Thoracic aorta (tissue), 2 donors: Measurements from ENCODE around the gene COPS2. TPM values are rescaled to one million over a fixed set of nuclear protein-coding genes. Genes with fewer than 3 reads are reported as not detected.
"Not testable (repeated sequence)": the region's sequence is repeated elsewhere in the genome, so short reads cannot be mapped to it uniquely, and the experiment has no call there.

ENCODE experiments used
- ATAC-seq: fragments of 150-250 bp; one replicate; pipeline ENCODE4 v1.8.0; 2017; ENCODE audit warnings: low read depth; ENCODE audit not compliant: insufficient number of reproducible peaks, low FRiP score
- DNase-seq: peaks from one replicate; pipeline ENCODE4 v3.0.0-alpha.2; 2020; ENCODE audit warnings: low spot score
- H3K27ac ChIP-seq, 2 donors: fragments of 200-600 bp; sonication (generic); 1 replicate in 1 of 2; 2 replicates in 1 of 2; pipeline ENCODE4 v1.5.1; 2016; ENCODE audit warnings: mild to moderate bottlenecking in 2 of 2, moderate library complexity in 2 of 2
- H3K27me3 ChIP-seq: fragments of 200-600 bp; sonication (generic); replicated peaks from 2 replicates; pipeline ENCODE4 v1.6.0; 2016; ENCODE audit warnings: mild to moderate bottlenecking; ENCODE audit not compliant: insufficient read depth
- H3K36me3 ChIP-seq: fragments of 200-600 bp; sonication (generic); one replicate; pipeline ENCODE4 v1.5.1; 2016
- H3K4me1 ChIP-seq, 2 donors: fragments of 200-600 bp; sonication (generic); 1 replicate in 1 of 2; 2 replicates in 1 of 2; pipeline versions ENCODE4 v1.5.1 to v1.6.0; 2016; ENCODE audit warnings: low read depth in 2 of 2, mild to moderate bottlenecking in 1 of 2; ENCODE audit not compliant: control insufficient read depth in 1 of 2
- H3K4me3 ChIP-seq: fragments of 200-600 bp; sonication (generic); 2 replicates; pipeline ENCODE4 v1.5.1; 2016; ENCODE audit warnings: mild to moderate bottlenecking
- H3K9me3 ChIP-seq: fragments of 200-600 bp; sonication (generic); 2 replicates; pipeline ENCODE4 v1.5.1; 2016
- total RNA-seq, 2 donors: library from RNA; depleted of rRNA; stranded (reverse); fragments of >200 nt; gene quantifications; one replicate each; pipeline versions ENCODE4 v1.1.0 to v1.2.3, GENCODE V29; 2016
- TF ChIP-seq, protein P1 (sequence below): fragments of 200-600 bp; sonication (generic); IDR thresholded peaks from one replicate; pipeline ENCODE4 v1.5.1; 2019; ENCODE audit warnings: antibody characterized with exemption

The COPS2 gene
- total RNA-seq, 2 donors from 2014 or later, result 31.3 to 71.3 TPM

GRCh38 chr15:49182128-49182527, 26.7 kb upstream of the COPS2 start:
- Histone ChIP-seq H3K27ac (no peak overlapping the region), H3K9me3 (no peaks in the 10 kb centered on the region), H3K4me1 (no peaks in the 10 kb centered on the region), H3K27me3 (no peaks in the 10 kb centered on the region), H3K4me3 (no peak overlapping the region), H3K36me3 (no peaks in the 10 kb centered on the region)
- TF ChIP-seq, protein P1, sequence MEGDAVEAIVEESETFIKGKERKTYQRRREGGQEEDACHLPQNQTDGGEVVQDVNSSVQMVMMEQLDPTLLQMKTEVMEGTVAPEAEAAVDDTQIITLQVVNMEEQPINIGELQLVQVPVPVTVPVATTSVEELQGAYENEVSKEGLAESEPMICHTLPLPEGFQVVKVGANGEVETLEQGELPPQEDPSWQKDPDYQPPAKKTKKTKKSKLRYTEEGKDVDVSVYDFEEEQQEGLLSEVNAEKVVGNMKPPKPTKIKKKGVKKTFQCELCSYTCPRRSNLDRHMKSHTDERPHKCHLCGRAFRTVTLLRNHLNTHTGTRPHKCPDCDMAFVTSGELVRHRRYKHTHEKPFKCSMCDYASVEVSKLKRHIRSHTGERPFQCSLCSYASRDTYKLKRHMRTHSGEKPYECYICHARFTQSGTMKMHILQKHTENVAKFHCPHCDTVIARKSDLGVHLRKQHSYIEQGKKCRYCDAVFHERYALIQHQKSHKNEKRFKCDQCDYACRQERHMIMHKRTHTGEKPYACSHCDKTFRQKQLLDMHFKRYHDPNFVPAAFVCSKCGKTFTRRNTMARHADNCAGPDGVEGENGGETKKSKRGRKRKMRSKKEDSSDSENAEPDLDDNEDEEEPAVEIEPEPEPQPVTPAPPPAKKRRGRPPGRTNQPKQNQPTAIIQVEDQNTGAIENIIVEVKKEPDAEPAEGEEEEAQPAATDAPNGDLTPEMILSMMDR, result no peak
- ATAC-seq (no peak), DNase-seq (no peak)

DNA sequence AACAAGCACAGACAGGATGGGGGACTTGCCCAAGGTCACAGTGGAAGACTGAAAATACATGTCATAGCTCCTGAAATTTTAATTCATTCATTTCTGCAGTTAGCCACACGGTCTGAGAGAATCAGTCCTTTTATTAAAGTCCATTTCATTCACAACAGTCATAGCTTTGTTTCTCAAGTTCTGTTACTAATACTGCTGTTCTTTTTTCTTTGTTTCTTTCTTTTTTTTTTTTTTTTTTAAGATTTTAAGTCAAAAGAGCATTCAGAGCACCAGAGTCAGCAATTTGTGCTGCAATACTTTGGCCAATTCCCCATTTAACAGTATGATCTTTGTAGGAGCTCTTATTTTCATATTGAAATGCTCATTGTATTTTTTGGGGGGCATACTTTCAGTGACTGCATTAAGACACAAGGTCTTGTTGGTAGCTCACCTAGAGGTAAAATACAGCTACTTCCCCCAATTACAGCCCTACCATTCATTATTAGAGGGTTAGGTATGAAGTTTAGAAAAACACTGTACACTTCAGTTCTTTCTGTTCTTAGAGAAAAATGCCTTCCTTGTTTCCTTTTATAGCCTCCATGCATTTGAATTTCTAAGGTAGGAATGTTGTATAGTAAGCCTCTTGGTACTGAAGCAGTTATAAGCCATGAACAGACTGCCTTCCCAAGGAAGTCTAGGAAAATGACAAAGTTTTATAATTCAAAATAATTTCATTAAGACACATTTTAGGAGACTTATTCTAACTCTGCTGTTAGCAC, 24.2 kb upstream of the COPS2 start:
- no peaks in the 10 kb centered on the region for H3K36me3 ChIP-seq
- ATAC-seq (no peak), DNase-seq (no peak)
- H3K4me1 ChIP-seq, result no peaks in the 10 kb centered on the region
- H3K27ac ChIP-seq, result no peak overlapping the region
- no peaks in the 10 kb centered on the region for H3K27me3 ChIP-seq
- no peak overlapping the region for H3K4me3 ChIP-seq
- TF ChIP-seq, protein P1, result no peak
- no peaks in the 10 kb centered on the region for H3K9me3 ChIP-seq

DNA sequence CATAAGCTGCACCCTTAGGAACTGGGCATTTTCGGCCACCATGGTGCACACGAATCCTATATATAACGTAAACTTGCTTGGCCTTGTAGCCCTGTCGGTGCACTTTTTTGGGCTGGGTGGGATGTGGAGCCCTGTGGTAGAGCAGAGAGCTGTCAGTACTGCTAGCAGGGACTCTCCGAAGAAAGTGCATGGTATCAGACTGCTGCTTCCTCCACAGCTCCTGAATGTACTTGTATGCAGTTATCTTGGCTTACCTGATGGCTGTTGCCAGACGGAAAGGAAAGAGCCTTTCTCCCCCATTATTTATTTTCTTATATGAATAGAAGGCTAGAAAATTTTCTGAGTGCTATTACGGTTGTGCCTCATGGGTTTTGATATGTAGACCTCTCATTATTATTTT, 23.1 kb upstream of the COPS2 start:
- no peak overlapping the region for H3K27ac ChIP-seq
- H3K27me3 ChIP-seq, result no peaks in the 10 kb centered on the region

DNA sequence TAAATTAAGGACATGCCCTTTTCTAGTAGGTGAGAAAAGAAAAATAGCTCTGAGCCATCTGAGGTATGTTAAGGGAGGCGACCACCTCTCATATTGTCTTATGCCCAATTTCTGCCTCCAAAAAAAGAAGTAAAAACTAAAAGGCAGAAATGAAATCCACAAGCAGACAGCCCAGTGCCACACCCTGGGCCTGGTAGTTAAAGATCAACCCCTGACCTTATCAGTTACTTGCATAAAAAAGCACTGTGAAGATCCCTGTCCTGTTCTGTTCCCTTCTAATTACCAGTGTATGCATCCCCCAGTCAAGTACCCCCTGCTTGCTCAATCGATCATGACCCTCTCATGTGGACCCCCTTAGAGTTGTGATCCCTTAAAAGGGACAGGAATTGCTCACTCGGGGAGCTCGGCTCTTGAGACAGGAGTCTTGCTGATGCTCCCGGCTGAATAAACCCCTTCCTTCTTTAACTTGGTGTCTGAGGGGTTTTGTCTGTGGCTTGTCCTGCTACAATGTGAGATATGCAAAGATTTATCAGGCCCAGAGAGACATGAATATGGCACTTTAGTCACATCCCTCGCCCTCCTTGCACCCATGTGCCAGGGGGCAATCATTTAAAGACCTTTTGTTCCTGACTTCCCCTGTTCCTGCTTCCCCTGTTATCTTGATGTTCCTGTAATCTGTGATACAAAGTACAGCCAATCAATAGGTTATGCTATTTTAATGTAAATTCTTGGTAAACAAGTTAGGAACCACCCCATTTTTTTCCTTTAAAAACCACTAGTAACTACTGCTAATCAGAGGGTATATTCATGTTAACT, 20.4 kb upstream of the COPS2 start:
- not testable (repeated sequence) for DNase-seq, ATAC-seq, H3K4me3 ChIP-seq, H3K9me3 ChIP-seq, H3K36me3 ChIP-seq, H3K4me1 ChIP-seq, H3K27me3 ChIP-seq, H3K27ac ChIP-seq

More for the DNA sequence above, 23.1 kb upstream of the COPS2 start:
- ATAC-seq (no peak), DNase-seq (no peak)
- TF ChIP-seq, protein P1, result no peak
- no peak overlapping the region for H3K4me3 ChIP-seq
- no peaks in the 10 kb centered on the region for H3K9me3 ChIP-seq
- peaks cover 0 to 4% of the 10 kb centered on the region in 2 donors for H3K4me1 ChIP-seq
- no peaks in the 10 kb centered on the region for H3K36me3 ChIP-seq

DNA sequence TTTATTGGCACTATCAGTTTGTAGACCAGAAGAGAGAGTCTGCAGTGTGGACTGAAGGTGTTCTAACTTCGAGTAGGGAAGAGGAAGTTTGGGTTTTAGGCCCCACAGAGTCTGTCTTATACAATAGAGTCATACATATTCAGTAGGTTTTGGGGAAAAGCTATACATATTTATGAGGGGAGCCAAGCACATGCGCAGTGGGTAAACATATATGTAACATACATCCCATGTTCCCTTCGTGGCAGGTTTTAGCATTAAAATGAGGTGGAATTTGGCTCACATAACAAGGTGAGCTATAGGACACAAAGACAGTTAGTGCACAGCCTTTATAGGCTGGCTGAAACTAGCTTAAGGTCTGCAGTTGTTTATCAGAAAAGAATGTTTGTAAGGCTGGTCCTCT, 19.5 kb upstream of the COPS2 start:
- H3K27me3 ChIP-seq, result no peaks in the 10 kb centered on the region
- TF ChIP-seq, protein P1, result no peak
- no peak overlapping the region for H3K4me3 ChIP-seq
- no peak overlapping the region for H3K27ac ChIP-seq
- ATAC-seq, result no peak
- H3K4me1 ChIP-seq, result peaks cover 9 to 10% of the 10 kb centered on the region in 2 donors
- no peaks in the 10 kb centered on the region for H3K36me3 ChIP-seq
- no peak for DNase-seq
- no peaks in the 10 kb centered on the region for H3K9me3 ChIP-seq
